WTC11 (cell line): ENCODE results near the gene ZNF786. TPM values are rescaled to one million over a fixed set of nuclear protein-coding genes. Genes with fewer than 3 reads are reported as not detected.

ENCODE experiments used
- ATAC-seq: fragments of 200-7000 bp; cut with Tn5 transposase; 2 replicates; pipeline ENCODE4 v1.10.0; 2021; ENCODE audit warnings: mild to moderate bottlenecking, moderate library complexity
- CTCF ChIA-PET: fragments of 300-600 bp; sonication (Branson Sonifier 250); formaldehyde crosslinking; loops from one replicate; lab custom pipeline; 2021; ENCODE audit warnings: antibody characterized with exemption; lab: Charles Lee
- POLR2A ChIA-PET: fragments of 350-600 bp; sonication (Branson Sonifier 250); formaldehyde crosslinking; loops from one replicate; lab custom pipeline; 2021; ENCODE audit warnings: antibody characterized with exemption; lab: Charles Lee
- DNase-seq: peaks from one replicate; pipeline ENCODE4 v3.0.0; 2021; ENCODE audit warnings: low spot score
- H3K27ac Mint-ChIP-seq: 2 replicates; pipeline ENCODE4 v1.8.0; 2021; ENCODE audit warnings: mixed read lengths
- H3K27me3 Mint-ChIP-seq: 2 replicates; pipeline ENCODE4 v1.8.0; 2021; ENCODE audit warnings: low read depth, mild to moderate bottlenecking, moderate library complexity, mixed read lengths
- H3K36me3 Mint-ChIP-seq: 2 replicates; pipeline ENCODE4 v1.8.0; 2021; ENCODE audit warnings: mixed read lengths
- H3K4me1 Mint-ChIP-seq: 2 replicates; pipeline ENCODE4 v1.8.0; 2022; ENCODE audit warnings: mixed read lengths
- H3K4me3 Mint-ChIP-seq: 2 replicates; pipeline ENCODE4 v1.8.0; 2021; ENCODE audit warnings: mild to moderate bottlenecking, moderate library complexity, mixed read lengths
- H3K9me3 Mint-ChIP-seq: 2 replicates; pipeline ENCODE4 v1.8.0; 2021; ENCODE audit warnings: mixed read lengths
- AFF4 ChIP-seq: sonication (generic); formaldehyde crosslinking; IDR thresholded peaks from 2 replicates; pipeline ENCODE4 v1.8.1; 2023; ENCODE audit warnings: mild to moderate bottlenecking, missing genetic modification reagents, borderline replicate concordance
- CREM ChIP-seq: sonication (generic); formaldehyde crosslinking; IDR thresholded peaks from 2 replicates; pipeline ENCODE4 v1.8.1; 2022; ENCODE audit warnings: mild to moderate bottlenecking, missing genetic modification reagents, moderate library complexity
- CTCF ChIP-seq: fragments of 200-600 bp; IDR thresholded peaks from 2 replicates; pipeline ENCODE4 v1.8.0; 2022; ENCODE audit warnings: antibody characterized with exemption
- E2F4 ChIP-seq: sonication (generic); formaldehyde crosslinking; IDR thresholded peaks from 2 replicates; pipeline ENCODE4 v1.8.1; 2022; ENCODE audit warnings: low read depth, mild to moderate bottlenecking, moderate library complexity, missing genetic modification reagents, borderline replicate concordance
- FOXJ3 ChIP-seq: sonication (generic); formaldehyde crosslinking; IDR thresholded peaks from 2 replicates; pipeline ENCODE4 v1.9.0; 2021; ENCODE audit warnings: missing genetic modification reagents, mild to moderate bottlenecking, borderline replicate concordance
- FOXK1 ChIP-seq: sonication (generic); formaldehyde crosslinking; IDR thresholded peaks from 2 replicates; pipeline ENCODE4 v1.8.0; 2022; ENCODE audit warnings: mild to moderate bottlenecking, moderate library complexity, missing genetic modification reagents
- GTF2I ChIP-seq: fragments of 250-450 bp; sonication (Bioruptor Pico); conservative IDR thresholded peaks from 2 replicates; pipeline ENCODE4 v1.4.0; 2021; ENCODE audit warnings: mild to moderate bottlenecking
- HMGA2 ChIP-seq: fragments of 250-450 bp; sonication (Bioruptor Pico); IDR thresholded peaks from 2 replicates; pipeline ENCODE4 v1.4.0; 2021; ENCODE audit warnings: mild to moderate bottlenecking, moderate library complexity
- IRF1 ChIP-seq: sonication (generic); formaldehyde crosslinking; IDR thresholded peaks from 2 replicates; pipeline ENCODE4 v1.8.0; 2023; ENCODE audit warnings: missing genetic modification reagents
- IRF2 ChIP-seq: sonication (generic); formaldehyde crosslinking; IDR thresholded peaks from 2 replicates; pipeline ENCODE4 v1.8.0; 2022; ENCODE audit warnings: low read depth, missing genetic modification reagents, borderline replicate concordance
- JAZF1 ChIP-seq: fragments of 250-450 bp; sonication (Bioruptor Pico); IDR thresholded peaks from 2 replicates; pipeline ENCODE4 v1.9.0; 2021; ENCODE audit warnings: moderate library complexity, mild to moderate bottlenecking, inconsistent platforms
- JUN ChIP-seq: sonication (generic); formaldehyde crosslinking; IDR thresholded peaks from 2 replicates; pipeline ENCODE4 v1.8.0; 2023; ENCODE audit warnings: mild to moderate bottlenecking, missing genetic modification reagents
- NFE2L1 ChIP-seq: sonication (generic); formaldehyde crosslinking; IDR thresholded peaks from 2 replicates; pipeline ENCODE4 v1.8.1; 2023; ENCODE audit warnings: missing genetic modification reagents
- OVOL2 ChIP-seq: fragments of 250-450 bp; sonication (Bioruptor Pico); IDR thresholded peaks from 2 replicates; pipeline ENCODE4 v1.9.0; 2021; ENCODE audit warnings: mild to moderate bottlenecking, borderline replicate concordance
- STAT6 ChIP-seq: sonication (generic); formaldehyde crosslinking; conservative IDR thresholded peaks from 2 replicates; pipeline ENCODE4 v1.8.1; 2023; ENCODE audit warnings: mild to moderate bottlenecking, low read depth, missing genetic modification reagents, moderate library complexity
- TCF7 ChIP-seq: sonication (generic); formaldehyde crosslinking; IDR thresholded peaks from 2 replicates; pipeline ENCODE4 v1.8.0; 2022; ENCODE audit warnings: mild to moderate bottlenecking, low read depth, missing genetic modification reagents, moderate library complexity
- TP53 ChIP-seq: sonication (generic); formaldehyde crosslinking; IDR thresholded peaks from 2 replicates; pipeline ENCODE4 v1.8.1; 2023; ENCODE audit warnings: mild to moderate bottlenecking, missing genetic modification reagents
- ZMAT4 ChIP-seq: fragments of 250-450 bp; sonication (Bioruptor Pico); IDR thresholded peaks from 2 replicates; pipeline ENCODE4 v1.9.0; 2021; ENCODE audit warnings: mild to moderate bottlenecking
- ZNF121 ChIP-seq: sonication (generic); formaldehyde crosslinking; IDR thresholded peaks from 2 replicates; pipeline ENCODE4 v1.8.0; 2023; ENCODE audit warnings: missing genetic modification reagents
- ZNF219 ChIP-seq: sonication (generic); formaldehyde crosslinking; IDR thresholded peaks from 2 replicates; pipeline ENCODE4 v1.8.0; 2023; ENCODE audit warnings: missing genetic modification reagents, mild to moderate bottlenecking, borderline replicate concordance
- ZNF232 ChIP-seq: sonication (generic); formaldehyde crosslinking; IDR thresholded peaks from 2 replicates; pipeline ENCODE4 v1.8.0; 2022; ENCODE audit warnings: mild to moderate bottlenecking, missing genetic modification reagents
- ZNF263 ChIP-seq: sonication (generic); formaldehyde crosslinking; IDR thresholded peaks from 2 replicates; pipeline ENCODE4 v1.8.1; 2022; ENCODE audit warnings: low read depth, mild to moderate bottlenecking, moderate library complexity, missing genetic modification reagents
- ZNF317 ChIP-seq: sonication (generic); formaldehyde crosslinking; IDR thresholded peaks from 2 replicates; pipeline ENCODE4 v1.8.1; 2023; ENCODE audit warnings: low read depth, mild to moderate bottlenecking, moderate library complexity, missing genetic modification reagents, borderline replicate concordance
- ZNF396 ChIP-seq: fragments of 250-450 bp; sonication (Bioruptor Pico); IDR thresholded peaks from 2 replicates; pipeline ENCODE4 v1.8.0; 2021; ENCODE audit warnings: mild to moderate bottlenecking, moderate library complexity, borderline replicate concordance
- ZNF416 ChIP-seq: fragments of 250-450 bp; sonication (Bioruptor Pico); IDR thresholded peaks from 2 replicates; pipeline ENCODE4 v1.9.0; 2021; ENCODE audit warnings: mild to moderate bottlenecking, inconsistent platforms
- ZNF423 ChIP-seq: fragments of 250-450 bp; sonication (Bioruptor Pico); IDR thresholded peaks from 2 replicates; pipeline ENCODE4 v2.1.2; 2022; ENCODE audit warnings: mild to moderate bottlenecking, moderate library complexity
- ZSCAN18 ChIP-seq: fragments of 250-450 bp; sonication (Bioruptor Pico); IDR thresholded peaks from 2 replicates; pipeline ENCODE4 v2.1.2; 2022; ENCODE audit warnings: mild to moderate bottlenecking, moderate library complexity
- total RNA-seq: library from RNA; stranded (reverse); gene quantifications from 3 replicates; pipeline ENCODE4 v1.2.3, GENCODE V29; 2021

The ZNF786 gene
- total RNA-seq, 1 experiment from 2014 or later: 11.4 TPM

- Mint-ChIP-seq H3K27me3 (peaks cover 6% of the 10 kb centered on the region; the same call in 1 of the 2 replicates), H3K9me3 (peaks cover 20% of the 10 kb centered on the region), H3K4me3 (peak overlapping the region; percentile 100), H3K4me1 (peaks cover 23% of the 10 kb centered on the region), H3K27ac (peak overlapping the region; percentile 100), H3K36me3 (peaks cover 34% of the 10 kb centered on the region)
- POLR2A ChIA-PET: interaction anchor here (0.8 to 4.2 kb wide), 2 partner anchors 21 to 68 kb away, joined by 3 to 35 read pairs; partner anchors contain the start of genes ZNF282 and ZNF398
- CTCF ChIA-PET: interaction anchor here (0.6 to 4.0 kb wide), 11 partner anchors 16 to 278 kb away, joined by 3 to 40 read pairs (median 5); partner anchors contain the start of genes ZNF282 and ZNF398
- DNase-seq (no peak), ATAC-seq (peak; percentile 5)
- TF ChIP-seq FOXK1 (CRISPR knock-in tag): no peak
- TF ChIP-seq IRF1: no peak
- no peak for TF ChIP-seq ZNF219 (CRISPR knock-in tag)
- 0 out of 2 replicates have a peak, but pooled peaks have one; percentile 11 for TF ChIP-seq E2F4 (CRISPR knock-in tag)
- no peak for TF ChIP-seq IRF2
- no peak for TF ChIP-seq HMGA2 (CRISPR knock-in tag)
- no peak for TF ChIP-seq OVOL2
- no peak for TF ChIP-seq AFF4 (CRISPR knock-in tag)
- TF ChIP-seq ZNF232 (CRISPR knock-in tag): no peak
- TF ChIP-seq JUN (CRISPR knock-in tag): peak; percentile 57; the same call in 1 of the 2 replicates
- no peak for TF ChIP-seq CTCF
- no peak; the same call in 1 of the 2 replicates for TF ChIP-seq CREM (CRISPR knock-in tag)
- TF ChIP-seq ZNF423 (CRISPR knock-in tag): no peak
- no peak for TF ChIP-seq ZMAT4
- TF ChIP-seq FOXJ3 (CRISPR knock-in tag): no peak
- no peak for TF ChIP-seq ZNF263 (CRISPR knock-in tag)
- no peak for TF ChIP-seq STAT6 (CRISPR knock-in tag)
- TF ChIP-seq ZNF416 (CRISPR knock-in tag): no peak
- no peak for TF ChIP-seq ZNF396 (CRISPR knock-in tag)
- no peak for TF ChIP-seq JAZF1
- no peak for TF ChIP-seq TCF7 (CRISPR knock-in tag)
- TF ChIP-seq ZNF121 (CRISPR knock-in tag): no peak
- TF ChIP-seq GTF2I (CRISPR knock-in tag): no peak
- TF ChIP-seq NFE2L1 (CRISPR knock-in tag): no peak
- no peak for TF ChIP-seq TP53 (CRISPR knock-in tag)
- TF ChIP-seq ZNF317 (CRISPR knock-in tag): no peak
- TF ChIP-seq ZSCAN18 (CRISPR knock-in tag): no peak
Measured at GRCh38 chr7:149126662-149127266, 36.2 kb upstream of the ZNF786 start.
